GM19328 (cell line): ENCODE measurements around the gene THAP4.

Source experiments
- ATAC-seq: cut with Tn5 transposase; IDR thresholded peaks from one replicate; pipeline ENCODE4 v1.9.1; 2021; ENCODE audit warnings: mild to moderate bottlenecking, moderate library complexity; ENCODE audit not compliant: unreplicated experiment

THAP4 gene

DNA sequence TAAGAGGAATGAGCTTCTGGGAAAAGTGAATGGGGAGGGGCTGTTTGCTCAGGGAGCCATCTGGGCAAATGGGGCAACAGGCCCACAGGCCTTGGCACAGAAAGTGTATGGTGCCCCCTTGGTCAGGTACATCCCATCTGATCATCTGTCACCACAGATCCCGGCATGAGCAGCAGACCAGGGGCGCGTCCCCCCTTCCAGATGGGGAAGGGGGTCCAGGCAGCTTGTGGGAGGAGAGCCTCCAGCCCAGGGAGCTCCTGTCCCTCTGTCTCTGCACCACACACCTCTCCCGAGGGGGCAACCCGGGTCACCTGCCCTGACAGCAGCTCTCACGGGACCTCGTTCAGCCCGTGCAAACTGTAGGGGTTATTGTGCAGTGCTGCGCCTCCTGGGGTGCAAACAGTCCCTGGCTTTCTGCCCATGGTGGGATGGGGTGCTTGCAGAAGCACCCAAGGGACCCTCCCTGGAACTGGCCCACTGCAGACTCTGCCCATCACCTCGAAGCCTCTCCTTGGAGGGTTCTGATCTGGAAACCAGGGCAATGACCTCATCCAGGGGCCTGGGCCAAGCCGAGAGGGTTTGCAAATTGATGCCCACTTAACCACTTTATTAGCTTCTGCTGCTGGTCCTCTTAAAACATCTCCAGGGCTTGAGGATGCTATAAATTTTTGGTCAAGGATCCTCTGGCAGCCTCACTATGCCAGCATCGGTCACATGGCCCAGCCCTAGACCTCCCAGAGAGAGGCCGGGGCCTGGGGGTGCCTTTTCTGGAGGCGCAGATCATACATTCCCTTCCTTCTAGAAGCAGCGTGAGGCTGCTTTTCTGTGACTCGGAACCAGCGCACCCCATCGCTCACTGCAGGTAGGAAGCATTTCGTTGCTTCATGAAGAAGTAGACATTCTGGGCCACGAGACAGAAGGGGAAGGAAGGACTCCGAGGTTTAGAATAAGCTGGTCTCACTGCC lies 86.1 kb downstream of the THAP4 start:
- ATAC-seq: no peak

- no peak for ATAC-seq
Measured at GRCh38 chr2:241548451-241548835, 88.5 kb downstream of the THAP4 start.

DNA sequence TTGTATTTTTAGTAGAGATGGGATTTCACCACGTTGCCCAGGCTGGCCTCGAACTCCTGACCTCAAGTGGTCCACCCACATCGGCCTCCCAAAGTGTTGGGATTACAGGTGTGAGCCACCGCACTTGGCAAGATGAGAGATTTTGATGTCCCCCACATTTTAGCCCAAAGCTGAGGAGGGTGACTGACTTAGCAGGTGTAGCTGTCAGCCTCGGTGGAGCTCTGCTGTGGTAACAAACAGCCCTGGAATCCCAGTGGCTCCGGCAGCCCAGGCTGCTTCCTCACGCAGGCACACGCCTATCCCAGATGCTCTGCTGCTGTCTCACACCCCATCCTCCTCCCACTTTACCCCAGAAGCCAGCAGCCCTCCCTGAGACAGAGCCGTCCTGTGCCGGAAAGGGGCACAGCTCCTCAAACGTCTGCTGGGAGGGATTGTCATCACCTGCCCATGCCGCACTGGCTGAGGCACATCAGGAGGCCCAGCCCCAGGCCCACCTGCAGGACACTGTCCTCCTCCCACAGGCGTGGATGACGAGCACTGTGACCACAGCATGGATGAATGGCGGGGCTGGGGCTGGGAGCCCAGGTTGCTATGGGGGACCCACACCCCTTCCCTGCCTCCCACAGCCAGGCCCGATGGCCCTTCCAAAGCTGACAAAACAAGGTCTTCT lies 89.0 kb downstream of the THAP4 start:
- no peak for ATAC-seq

DNA sequence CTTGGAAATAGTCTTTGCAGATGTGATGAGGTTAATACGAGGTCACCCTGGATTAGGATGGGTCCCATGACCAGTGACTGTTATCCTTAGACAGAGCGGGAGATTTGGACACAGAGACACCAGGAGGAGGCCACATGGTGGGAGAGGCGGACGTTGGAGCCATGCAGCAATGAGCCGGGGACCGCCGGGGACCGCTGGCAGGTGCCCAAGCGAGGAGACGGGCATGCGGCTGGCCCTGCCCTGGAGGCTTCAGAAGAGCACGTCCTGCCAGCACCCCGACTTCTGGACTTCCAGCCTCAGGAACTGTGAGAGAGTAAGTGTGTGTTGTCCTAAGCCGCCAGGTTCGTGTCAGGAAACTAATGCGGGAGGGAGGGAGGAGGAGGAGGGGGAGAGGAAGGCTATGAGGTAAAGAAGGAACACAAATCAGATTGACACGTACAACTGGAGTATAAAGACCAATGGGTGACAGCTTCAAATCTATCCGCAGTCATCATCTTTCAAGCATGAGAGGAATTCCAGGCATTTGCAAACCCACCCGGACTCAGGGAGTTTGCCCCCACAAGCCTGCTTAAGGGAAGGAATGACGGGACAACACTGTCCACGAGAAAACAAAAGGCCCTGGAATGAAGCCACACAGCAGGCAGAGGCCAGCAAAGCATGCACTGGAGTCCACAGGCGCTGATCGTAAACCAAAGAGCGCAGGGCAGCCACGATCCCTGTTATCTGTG lies 90.0 kb downstream of the THAP4 start:
- no peak for ATAC-seq

DNA sequence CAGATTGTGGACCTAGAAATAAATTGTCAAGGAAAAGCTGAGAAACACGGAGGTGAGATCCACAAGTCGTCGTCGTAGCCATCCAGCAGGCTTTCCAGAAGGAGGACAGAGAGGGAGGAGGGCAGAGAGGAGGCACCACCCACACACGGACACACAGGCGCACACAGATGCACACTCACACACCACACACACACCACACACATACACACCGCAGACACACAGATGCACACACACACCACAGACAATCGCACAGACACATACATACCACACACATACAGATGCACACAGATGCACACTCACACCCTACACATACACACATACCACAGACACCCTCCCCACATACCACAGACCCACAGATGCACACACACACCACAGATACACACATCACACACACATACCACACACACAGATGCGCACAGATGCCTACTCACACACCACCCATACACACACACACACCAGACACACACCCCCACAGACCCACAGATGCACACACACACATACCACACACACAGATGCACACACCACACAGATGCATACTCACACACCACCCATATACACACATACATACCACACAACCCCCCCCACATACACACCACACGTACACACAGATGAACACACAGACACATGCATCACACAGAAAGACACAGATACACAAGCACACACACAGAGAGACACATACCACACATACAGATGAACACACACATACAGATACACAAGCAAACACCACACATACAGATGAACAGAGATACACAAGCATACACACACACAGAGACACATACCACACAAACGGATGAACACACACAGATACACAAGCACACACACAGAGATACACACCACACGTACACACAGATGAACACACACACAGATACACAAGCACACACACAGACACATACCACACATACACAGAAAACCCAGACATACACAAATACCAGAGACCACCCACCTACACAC lies 91.2 kb downstream of the THAP4 start:
- ATAC-seq: no peak

GRCh38 chr2:241545106-241545505 lies 91.9 kb downstream of the THAP4 start:
- ATAC-seq: no peak

DNA sequence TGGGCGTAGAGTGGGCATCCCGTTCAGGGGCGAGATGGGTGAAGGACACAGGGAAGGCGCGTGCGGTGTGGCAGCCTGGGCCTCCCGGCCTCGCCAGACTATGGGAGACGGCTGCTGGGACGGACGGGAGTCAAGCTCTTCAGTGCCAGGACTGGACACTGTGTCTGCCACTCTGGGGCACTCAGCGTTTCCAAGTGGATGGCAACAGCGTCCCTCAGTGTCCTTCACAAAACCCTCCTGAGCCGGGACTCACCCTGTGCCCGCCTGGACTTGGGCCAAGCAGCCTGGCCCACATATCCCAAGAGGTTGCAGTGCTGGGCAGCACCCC lies 94.7 kb downstream of the THAP4 start:
- no peak for ATAC-seq

- ATAC-seq: no peak
Measured at GRCh38 chr2:241541564-241542277, 95.2 kb downstream of the THAP4 start.

GRCh38 chr2:241540771-241541561 lies 96.0 kb downstream of the THAP4 start:
- no peak for ATAC-seq

DNA sequence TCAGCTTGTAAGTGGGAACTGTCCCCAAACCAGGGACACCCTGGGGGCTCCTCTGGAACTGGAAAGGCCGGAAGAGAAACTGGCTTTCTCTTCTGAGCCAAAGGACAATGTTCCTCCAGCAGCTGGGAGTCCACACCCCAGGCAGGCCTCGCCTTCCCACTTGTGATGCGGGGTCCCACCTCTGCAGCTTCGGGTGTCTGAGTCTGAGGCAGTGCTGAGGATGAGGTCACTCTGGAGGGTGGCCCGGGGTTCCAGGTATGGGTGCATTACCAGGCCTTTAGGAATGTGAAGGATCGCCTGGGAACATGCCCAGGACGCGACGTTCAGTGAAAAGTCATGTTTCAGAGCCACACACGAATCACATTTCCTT lies 96.6 kb downstream of the THAP4 start:
- ATAC-seq: no peak

- no peak for ATAC-seq
Measured at GRCh38 chr2:241539616-241540374, 97.2 kb downstream of the THAP4 start.

DNA sequence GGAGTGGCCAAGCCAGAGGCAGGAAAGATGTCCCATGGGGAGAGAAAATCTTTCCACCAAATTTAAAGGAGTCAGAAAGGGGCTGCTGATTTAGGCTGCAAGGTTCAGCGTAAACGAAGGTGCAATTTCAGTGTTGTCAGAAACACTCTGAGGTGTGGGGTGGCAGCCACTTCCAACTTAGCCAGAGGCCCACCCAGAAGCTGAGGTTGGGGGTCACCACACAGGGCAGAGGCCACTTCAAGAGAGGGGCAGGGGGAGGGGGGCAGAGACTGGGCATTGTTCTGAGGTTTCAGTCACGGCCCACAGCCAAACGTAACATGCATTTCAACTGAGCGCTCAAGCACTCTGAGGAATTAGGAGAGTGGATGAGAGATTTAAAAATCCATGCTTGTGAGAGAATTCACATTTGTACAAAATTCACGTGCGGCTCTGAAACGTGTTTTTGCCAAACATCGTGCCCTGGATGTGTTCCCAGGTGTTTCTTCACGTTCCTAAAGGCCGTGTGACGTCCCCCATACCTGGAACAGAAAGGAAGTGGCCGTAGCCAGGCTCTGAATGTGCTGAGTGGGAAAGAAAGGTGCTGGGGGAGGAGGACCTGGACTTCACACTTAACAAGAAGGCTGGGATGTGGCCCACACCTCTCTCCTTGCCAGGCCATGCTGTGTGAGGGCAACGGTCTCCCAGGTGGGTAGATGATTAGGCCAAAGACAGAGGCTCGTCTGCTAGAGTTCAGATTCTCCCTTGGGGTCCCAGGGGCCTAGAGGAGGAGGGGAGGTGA lies 97.9 kb downstream of the THAP4 start:
- ATAC-seq: no peak

- no peak for ATAC-seq
Measured at GRCh38 chr2:241535871-241536655, 100.9 kb downstream of the THAP4 start.

DNA sequence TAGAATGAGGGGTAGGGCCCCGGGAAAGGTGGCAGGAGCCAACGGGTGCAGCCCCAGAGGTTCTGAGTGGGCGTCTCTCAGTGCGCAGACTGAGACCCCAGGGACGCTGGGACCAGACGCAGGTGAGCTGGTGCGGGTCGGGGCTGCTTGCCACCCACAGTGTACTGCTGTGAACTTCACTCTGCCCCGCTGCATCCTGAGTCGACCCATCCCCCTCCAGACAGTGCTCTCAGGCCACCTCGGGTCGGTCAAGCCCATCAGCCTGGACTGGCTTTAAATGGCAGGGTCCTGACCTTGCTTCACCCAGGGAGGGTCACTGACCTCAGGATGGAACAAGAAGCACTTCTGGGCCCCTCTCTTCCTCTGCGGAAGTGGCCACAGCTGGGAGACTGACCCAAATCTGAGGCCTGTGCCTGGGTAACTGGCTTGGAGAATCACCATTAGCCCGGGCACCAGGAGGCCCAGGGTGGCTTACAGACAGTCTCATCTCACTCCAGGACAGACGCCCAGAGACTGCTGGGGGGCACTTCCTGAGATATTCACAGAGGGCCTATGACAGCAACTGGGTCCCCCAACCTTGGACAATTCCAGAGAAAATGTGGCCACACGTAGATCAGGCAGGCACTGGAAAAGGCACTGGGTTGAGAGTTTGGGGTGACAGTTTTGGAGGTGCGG lies 102.1 kb downstream of the THAP4 start:
- ATAC-seq: no peak
